Measurements from ENCODE around the gene LYPD5.
"Not testable (repeated sequence)": the region's sequence is repeated elsewhere in the genome, so short reads cannot be mapped to it uniquely, and the experiment has no call there.

The LYPD5 gene

DNA sequence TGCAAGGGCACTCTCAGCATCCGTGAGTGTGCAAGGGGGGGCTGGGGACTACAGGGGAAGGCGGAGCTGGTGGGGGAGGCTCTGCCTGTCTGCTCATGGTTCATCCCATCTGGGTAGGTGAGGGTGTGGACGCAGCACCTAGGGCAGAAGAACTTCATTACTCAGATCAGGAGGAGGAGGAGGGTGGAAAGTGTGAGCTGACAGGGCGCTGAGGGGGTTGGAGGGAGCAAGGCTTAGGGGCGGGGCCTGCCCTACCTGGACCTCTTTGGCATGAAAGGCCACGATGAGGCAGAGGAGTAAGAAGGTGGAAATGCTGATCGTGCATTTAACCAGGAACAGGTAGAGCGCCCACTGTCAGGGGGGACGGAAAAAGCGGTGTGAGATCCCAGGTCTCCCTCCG lies 26.0 kb downstream of the LYPD5 start:
- DNase-seq: no peak

DNA sequence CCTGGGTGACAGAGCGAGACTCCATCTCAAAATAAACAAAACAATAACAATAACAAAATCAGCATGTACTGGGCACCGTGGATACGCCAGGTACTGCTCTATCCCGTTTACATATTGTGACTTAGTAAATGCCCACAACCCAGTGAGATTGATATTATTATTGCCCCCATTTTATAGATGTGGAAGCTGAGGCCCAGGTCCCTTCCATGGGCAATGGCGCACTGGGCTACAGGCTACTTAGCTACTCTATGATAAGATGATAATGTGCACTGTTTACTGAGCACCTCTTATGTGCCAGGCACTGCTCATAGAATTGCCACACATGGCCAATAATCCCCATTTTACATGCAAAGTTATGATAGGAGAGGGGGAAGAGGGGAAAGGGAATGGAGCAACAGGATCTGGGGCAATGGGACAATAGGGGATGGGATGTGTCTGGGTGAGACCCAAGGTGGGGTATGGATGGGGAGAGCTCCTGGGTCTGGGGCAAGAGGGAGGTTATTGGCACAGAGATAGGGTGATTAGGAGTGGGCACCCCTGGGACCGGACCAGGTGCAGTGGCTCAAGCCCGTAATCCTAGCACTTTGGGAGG lies 26.9 kb downstream of the LYPD5 start:
- no peak for DNase-seq

DNA sequence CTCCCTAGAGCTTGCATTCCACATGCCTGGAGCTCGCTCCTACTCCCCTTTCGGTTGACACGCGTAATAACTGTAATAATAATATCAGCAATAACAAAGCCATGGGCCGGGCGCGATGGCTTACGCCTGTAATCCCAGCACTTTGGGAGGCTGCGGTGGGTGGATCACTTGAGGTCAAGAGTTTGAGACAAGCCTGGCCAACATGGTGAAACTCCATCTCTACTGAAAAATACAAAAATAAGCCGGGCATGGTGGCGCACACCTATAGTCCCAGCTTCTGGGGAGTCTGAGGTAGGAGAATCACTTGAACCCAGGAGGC lies 27.3 kb downstream of the LYPD5 start:
- not testable (repeated sequence) for DNase-seq

DNA sequence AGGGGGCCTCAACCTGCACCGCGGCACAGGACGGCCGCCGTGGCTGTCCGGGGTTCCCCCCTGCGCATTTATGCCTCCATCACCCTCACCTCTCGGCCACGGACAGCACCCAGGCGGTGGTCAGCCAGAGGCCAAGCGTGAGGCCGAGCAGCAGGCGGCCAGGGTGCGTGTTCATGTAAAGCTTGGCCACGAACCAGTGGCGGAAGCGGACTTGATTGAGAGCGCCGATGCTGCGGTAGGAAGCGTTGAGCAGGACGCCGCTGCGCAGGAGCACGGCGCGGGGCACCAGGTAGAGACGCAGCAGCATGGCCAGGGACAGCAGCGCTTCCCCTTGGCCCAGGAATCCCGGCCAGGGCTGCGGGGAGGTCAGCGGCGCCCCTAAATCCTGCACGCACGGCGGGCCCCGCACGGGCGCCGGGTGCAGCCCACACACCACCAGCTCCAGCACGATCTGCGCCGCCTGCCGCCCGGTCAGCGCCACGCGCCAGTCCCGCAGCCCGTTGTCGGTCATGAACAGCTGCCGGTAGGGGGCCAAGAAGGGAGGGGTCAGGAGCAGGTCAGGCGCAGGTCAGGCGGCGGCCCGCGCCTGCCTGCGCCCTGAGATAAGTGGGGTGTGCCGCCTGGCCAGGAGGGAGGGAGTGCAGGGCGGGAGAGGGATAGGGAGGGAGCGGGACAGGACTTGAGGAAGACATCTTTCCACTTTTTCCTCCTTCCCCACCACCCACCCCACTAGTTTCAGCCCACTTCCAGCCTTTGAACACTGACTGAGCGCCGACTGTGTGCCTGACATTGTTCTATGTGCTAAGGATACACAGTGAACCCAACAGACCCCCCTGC lies 27.9 kb downstream of the LYPD5 start:
- no peak for DNase-seq

DNA sequence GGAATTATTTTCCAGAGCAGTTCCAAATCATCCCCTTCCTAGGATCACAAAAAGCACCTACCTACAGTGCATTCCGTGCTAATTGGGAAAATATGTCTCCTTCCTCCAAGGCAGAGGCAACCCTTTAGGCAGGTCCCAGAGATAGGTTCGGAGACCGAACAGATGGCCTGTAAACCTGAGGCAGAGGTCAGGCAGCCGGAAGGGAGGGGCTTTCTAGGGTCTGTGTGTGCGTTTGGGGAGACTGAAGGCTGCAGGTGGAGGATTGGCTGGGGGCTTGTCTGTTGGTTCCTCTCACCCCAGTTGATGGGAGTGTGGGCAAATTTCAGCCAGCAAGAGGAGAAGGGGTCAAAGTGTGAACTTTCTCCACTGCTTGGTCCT lies 28.5 kb downstream of the LYPD5 start:
- DNase-seq: no peak

DNA sequence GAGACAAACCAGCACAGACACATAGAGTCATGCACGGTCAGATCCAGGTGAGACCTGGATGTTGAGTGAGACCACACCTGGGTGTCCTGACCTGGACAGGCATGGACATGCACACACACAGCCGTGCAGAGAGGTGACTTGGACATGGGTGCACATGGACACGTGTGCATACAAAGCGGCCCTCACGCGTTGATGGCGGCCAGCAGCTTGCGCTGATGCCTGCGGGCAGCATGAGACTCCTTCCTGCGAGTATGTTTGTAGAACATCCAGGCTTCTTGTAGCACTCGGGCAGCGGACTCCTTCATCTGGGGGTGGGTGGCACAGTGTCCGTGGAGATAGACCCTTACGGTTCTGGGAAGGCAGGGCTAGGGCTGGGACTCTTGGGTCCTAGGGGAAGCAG lies 33.0 kb downstream of the LYPD5 start:
- DNase-seq: no peak

DNA sequence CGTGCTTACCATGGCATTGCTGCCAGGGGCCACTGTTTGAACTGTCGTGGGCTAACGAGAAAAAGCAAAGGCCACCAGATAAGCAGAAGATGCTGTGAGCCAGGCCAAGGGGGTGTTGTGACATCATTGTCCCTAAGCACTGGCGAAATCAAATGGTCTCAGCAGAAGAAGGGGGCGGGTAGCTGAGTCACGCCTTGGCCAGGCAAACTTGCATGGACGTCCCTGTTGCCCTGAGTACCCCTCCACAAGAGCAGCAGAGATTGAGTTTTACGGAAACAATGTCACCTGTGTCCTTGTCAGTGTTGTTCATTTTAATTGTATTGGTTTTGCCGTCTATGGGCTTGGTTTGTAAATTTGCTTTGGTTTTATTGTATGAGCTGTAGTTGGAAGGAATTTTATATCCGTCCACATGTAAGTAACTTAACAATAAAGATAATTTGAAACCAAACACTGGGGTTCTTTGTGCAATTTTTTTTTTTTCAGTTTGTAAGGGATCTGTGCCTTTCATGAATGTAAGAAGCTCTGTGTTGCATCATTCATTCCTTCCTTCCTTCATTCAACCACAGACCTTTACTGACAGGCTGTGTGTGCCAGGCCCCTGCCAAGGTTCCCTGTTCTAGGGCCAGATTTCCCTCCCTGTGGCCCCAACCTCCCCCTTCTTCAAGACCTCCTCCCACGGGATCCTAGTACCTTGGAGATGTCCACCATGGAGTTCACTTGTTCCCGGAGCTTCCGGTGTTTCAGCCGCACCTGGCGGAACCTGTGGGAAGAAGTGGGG lies 33.8 kb downstream of the LYPD5 start:
- DNase-seq: no peak

DNA sequence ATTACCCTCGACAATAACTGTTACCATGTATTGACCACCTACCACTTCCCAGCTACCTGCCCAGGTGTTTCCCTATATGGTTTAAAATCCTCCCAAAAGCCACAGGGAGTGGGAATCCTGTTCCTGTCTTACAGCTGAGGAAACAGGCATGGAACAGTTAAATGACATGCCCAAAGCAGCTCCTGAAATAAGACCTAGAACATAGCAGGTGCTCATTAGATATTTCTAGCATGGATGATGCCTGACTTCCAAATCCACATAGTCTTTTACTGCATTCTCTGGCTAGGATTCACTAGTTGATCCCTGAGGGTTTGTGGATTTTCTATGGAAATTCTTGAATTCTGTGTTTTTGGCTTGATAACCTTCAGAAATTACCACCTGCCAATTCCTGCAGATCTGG lies 34.4 kb downstream of the LYPD5 start:
- DNase-seq: no peak

DNA sequence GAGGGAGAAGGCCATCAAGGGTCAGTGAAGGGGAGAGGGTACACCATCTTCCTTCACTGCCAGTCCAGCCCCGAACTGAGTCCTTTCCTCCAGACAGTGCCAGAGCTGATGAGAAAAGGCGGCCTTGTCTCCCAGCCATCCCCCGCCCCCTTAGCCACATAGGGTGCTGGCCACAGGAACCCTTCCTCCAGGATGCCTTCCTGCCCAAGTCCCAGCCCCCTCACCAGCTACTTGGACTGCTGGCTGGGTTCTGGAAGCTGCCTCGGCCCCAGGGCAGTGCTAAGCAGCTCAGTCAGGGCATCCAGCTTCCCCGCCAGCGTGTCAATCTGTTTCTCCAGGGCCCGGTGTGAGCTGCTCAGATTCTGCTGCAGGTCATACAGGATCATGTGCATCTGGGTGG lies 34.9 kb downstream of the LYPD5 start:
- DNase-seq: no peak

DNA sequence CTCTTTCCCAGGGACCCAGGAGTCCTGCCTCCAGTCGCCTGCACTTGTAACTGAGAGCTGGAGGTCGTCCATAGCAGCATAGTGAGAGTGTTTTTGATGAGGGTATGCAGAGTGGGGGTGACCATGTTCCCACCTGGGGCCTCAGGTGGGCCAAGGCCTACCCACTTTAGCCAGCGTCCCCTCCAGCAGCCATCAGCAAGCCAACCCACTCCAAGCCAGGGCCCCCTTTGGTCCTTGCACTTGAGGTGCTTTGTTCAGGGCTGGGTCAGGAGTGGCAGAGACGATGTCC lies 35.5 kb downstream of the LYPD5 start:
- no peak for DNase-seq

DNA sequence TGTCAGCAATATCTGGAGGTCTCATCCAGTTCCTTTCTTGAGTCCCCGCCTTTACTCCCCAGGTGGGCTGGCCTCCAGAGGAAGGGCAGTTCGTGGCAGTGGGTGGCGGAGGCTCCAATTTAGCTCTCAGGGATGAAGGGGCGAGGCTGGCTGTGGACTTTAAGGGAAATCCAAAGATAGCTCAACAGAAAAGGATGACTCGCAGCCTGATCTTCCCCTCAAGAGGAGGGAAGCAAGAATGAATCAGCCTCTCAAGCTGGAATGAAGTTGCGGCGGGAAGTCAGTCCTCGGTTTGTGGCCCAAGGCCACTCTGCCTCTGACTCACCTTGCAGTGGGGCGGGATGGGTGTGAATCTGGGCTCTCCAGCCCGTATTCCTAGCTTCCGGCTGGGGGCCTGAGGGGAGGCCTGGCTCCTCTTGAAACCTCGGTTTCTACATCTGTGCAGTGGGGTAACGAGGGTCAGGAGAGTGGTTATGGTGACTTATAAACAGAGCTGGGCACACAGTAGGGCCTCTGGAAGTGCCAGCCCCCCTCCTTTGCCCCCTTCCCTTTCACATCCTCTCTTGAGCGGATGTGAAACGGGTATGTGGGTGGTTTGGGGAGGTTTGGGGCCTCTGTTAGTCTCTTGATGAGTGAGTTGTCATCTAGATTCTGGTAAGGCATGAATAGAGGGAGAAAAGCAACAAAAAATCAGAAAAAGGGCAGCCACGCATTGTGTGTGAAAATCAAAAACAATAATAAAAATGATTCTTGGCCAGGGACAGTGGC lies 37.0 kb downstream of the LYPD5 start:
- peak; percentile 64 for DNase-seq

DNA sequence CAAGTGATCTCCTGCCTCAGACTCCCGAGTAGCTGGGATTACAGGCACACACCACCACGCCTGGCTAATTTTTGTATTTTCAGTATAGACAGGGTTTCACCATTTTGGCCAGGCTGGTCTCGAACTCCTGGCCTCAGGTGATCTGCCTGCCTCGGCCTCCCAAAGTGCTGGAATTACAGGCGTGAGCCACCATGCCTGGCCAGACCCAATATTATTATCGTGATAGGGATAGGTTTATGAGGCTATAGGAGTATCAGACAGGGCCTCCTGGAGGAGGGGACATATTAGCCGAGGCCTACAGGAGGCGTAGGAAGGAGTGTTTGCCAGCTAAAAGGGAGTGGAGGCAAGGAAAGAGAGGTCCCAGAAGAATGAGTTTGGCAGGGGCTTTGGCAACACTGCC lies 37.6 kb downstream of the LYPD5 start:
- not testable (repeated sequence) for DNase-seq

DNA sequence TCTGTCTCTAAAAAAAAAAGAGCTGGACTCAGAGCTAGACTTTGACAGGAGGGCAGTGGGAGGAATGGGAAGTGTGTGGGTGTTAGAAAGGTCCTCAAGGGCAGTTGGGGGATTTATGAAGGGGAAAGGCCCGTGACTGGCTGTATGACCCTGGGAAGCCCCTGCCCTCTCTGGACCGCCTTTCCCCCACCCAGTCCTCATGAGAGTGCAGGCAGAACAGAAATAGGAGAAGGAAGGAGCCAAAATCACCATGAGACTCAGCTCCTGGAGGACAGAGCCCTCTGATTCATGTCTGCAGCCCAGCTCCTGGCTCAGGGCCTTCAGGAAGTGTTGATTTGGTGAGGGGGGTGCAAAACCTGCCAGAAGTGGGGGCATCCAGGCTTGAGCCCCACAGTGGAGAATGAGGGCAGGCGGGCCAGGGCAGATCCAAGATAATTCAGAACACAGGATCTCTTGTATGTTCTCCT lies 38.7 kb downstream of the LYPD5 start:
- no peak for DNase-seq

DNA sequence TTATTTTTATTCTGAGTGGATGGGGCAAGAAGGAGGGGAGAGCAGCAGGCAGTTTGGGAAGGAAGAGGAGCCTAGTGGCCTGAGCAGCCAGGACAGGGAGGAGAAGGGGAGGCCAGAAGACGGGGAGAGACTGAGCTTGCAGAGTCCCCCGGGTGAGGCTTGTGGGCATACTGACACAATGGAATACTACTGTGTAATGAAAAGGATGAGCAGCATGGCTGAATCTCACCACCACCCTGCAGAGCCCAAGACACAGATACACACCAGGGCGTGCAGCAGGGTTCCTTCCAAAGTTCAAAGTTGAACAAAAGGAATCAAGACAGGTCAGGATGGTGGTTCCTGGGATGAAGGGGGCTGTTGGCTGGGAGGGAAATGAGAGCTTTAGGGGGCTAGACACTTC lies 39.4 kb downstream of the LYPD5 start:
- DNase-seq: no peak

DNA sequence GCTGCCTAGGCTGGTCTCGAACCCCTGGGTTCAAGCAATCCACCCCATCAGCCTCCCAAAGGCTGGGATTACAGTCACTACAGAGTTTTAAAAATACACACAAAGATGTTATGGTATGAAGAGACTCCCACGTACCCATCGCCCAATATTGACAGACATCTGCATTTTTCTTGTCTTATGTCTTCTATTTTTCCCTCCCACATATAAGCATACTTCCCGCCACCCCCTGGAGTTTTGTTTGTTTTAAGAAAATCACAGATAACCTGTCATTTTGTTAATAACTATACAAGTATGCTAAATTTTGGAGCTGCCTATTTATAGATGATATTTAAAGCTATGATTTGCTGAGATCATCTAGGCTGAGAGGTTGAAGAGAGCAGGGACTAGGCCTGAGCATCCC lies 41.3 kb downstream of the LYPD5 start:
- DNase-seq: no peak

DNA sequence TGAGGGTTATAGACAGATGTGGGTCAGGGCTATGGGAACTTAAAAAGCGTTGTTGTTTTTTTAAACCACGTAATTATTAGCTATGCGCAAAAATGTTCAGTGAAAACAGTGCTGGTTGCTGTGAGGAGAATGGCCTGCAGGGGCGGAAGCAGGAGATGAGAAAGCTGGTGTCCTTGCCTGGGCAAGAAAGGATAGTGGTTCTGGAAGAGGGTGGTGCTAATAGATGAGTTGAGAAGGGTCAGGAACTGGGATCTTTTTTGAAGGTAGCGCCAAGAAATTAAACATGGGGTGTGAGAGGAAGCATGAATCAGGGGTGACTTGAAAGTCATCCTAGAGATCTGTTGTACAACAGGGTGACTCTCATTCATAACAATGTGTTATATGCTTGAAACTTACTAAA lies 42.7 kb downstream of the LYPD5 start:
- no peak for DNase-seq

DNA sequence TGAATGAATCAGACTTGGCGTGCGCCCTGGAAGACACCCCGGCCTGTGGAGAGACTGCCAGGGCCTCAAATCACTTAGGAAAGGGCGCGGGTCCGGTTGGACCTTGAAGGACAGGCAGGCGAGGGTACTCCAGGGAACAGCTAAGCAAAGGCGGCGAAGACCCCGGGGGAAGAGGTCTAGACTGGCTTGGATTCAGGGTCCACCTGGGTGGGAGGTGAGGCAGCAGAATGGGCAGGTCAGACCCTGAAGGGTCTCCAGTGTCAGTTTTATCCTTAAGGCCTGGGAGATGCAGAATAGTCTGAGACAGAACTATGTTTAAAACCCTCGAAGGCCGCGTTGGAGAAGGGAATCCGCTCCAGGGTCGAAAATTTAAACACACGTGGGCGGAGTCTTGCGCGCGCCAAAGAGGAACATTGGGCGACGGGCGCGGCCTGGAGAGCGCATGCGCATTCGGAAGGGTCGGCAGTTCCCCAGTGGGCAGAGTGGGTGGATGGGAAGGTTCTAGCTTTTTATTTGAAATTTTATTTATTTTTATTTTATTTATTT lies 46.9 kb downstream of the LYPD5 start:
- peak; percentile 64 for DNase-seq

DNA sequence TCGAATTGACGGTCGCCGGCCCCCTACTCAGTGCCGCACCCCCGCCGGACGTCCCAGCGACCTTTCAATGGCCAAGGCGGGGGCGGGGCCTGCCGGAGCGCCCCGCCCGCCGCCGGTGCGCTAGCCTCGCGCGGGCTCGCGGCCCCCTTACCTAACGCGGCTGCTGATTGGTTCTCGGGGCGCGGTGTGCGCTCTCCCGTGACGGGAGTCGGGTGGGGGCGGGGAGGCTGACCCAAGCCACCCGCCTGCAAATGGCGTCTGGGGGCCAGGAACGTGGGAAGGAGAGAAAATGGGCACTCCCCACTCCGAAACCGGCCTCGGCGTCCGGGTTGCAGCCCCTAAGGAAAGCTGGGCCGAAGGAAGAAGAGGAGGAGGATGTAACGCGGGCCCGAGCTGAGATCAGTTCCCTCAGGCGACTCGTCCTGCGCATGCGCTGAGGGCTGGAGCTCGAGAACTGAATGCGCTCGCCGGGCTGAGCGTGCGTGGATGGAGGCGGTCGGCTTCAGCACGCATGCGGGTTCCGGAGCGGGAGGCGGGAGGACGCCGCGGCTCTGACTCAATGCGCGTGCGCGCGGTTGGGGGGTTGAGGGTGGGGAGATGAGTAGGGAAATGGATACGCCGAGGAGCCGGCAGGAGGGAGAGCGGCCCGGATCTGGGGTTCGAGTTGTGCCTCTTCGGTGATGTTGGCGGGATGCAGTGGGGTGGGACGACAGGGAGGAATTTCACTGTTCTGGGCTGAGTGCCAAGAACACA lies 47.6 kb downstream of the LYPD5 start, which contains the start of gene SMG9:
SMG9 (minus strand) TSS at position 460 of the 753 bp plus-strand sequence. CDS start 4,221 bp downstream, outside the sequence.
- peak; percentile 99 for DNase-seq

DNA sequence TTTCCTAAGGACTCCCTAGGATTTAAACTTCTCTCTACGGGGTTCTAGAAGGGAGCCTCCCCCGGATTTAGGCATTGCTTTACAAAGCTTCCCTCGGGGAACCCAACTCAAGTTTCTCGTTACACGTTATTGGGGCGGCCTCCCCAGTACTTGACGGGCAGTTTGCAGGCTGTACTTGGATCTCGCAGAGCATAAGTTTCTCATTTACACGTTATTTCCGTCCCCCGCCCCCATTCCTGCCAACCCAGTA lies 48.1 kb downstream of the LYPD5 start:
- DNase-seq: no peak

DNA sequence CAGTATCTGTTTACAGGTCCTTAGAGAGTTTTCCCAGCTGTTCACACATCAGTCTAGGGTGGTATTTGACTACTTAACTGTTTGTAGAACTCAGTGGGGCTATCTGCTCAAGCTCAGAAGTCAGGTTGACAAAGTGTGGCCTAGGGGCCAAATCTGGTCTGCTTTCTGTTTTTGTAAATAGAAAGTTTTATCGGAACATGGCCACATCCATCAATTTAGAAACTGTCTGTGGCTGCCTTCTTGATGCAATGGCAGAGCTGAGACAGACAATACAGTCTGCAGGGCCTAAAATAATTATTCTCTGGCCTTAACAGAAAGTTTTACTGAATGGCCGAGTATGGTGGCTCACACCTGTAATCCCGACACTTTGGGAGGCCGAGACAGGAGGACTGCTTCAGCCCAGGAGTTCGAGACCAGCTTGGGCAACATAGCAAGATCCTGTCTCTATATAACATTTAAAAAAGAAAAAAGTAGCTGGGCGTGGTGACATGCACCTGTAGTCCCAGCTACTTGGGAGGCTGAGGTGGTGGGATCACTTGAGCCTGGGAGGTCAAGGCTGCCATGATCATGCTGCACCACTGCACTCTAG lies 49.9 kb downstream of the LYPD5 start:
- no peak for DNase-seq

DNA sequence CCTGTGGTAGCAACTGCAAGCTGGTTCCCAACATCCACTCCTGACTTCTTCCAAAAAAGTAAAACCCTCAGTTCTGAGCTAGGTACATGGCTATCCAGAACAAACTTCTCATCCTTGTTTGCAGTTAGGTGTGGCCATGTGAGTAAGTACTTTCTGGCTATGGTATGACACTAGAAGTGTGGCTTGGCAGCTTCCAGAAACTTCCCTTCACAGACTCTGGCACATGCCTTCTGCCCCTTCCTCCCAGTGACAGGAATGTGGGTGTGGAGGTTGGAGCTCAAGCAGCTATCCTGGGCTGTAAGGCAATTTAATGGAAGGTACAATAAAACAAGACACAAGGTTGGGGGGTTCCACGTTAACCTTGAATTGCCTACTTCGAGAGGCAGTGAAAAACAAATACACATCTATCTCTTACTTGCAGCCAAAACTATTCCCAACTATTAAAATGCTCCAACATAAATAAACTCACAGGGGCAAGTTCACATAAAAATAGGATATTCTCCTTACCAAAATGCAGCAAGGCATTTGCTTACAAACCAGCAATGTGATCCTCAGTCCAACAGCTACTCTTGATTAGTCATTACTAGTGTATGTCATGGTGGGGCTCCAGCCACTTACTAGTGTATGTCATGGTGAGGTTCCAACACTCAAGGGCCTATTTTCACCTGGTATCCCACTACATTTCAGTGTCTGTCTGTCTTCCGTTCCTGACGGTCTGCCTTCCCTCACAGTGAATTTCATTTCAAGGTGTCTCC lies 50.6 kb downstream of the LYPD5 start:
- DNase-seq: no peak

Measured in effector CD4-positive, alpha-beta T cell (primary cell).